HPDE6-E6E7 (cell line): ENCODE measurements around the gene SGSM1.
A peak's percentile ranks its signal among the peaks of the same experiment; 100 is the strongest.

Experiments
- DNase-seq: peaks from one replicate; pipeline ENCODE4 v3.0.0; 2011; ENCODE audit warnings: missing footprints; ENCODE audit errors: extremely low spot score

The SGSM1 gene

GRCh38 chr22:24950272-24950902 is 144.4 kb downstream of the SGSM1 start:
- no peak for DNase-seq

- peak; percentile 89 for DNase-seq
These were observed 146.2 kb downstream of the SGSM1 start, which contains the start of gene KIAA1671 for GRCh38 chr22:24951942-24952836. Gene KIAA1671 (plus strand): TSS chr22:24952716. CDS start chr22:25028000, 75,284 bp downstream.

- DNase-seq, result peak; percentile 76
These were observed 146.9 kb downstream of the SGSM1 start for GRCh38 chr22:24952837-24953383.

GRCh38 chr22:24953384-24954113 is 147.5 kb downstream of the SGSM1 start:
- DNase-seq, result no peak

- no peak for DNase-seq
These were observed 148.1 kb downstream of the SGSM1 start for GRCh38 chr22:24954114-24954463.

- no peak for DNase-seq
These were observed 148.8 kb downstream of the SGSM1 start for GRCh38 chr22:24954856-24955255.

- DNase-seq, result no peak
These were observed 151.0 kb downstream of the SGSM1 start for GRCh38 chr22:24957043-24957442.

- DNase-seq, result no peak
These were observed 155.3 kb downstream of the SGSM1 start for GRCh38 chr22:24961217-24961844.

GRCh38 chr22:24962094-24962493 is 156.1 kb downstream of the SGSM1 start:
- no peak for DNase-seq

GRCh38 chr22:24962835-24963234 is 156.8 kb downstream of the SGSM1 start:
- no peak for DNase-seq

- no peak for DNase-seq
These were observed 158.4 kb downstream of the SGSM1 start for GRCh38 chr22:24964441-24964840.

- peak; percentile 90 for DNase-seq
These were observed 160.0 kb downstream of the SGSM1 start for GRCh38 chr22:24965822-24966626.

GRCh38 chr22:24968066-24968561 is 162.1 kb downstream of the SGSM1 start:
- no peak for DNase-seq

GRCh38 chr22:24969560-24970301 is 163.7 kb downstream of the SGSM1 start:
- no peak for DNase-seq

- DNase-seq, result no peak
These were observed 166.4 kb downstream of the SGSM1 start for GRCh38 chr22:24972369-24972768.

GRCh38 chr22:24973872-24974271 is 167.9 kb downstream of the SGSM1 start:
- DNase-seq, result no peak

- no peak for DNase-seq
These were observed 169.2 kb downstream of the SGSM1 start for GRCh38 chr22:24975125-24975640.

GRCh38 chr22:24975813-24976341 is 169.9 kb downstream of the SGSM1 start:
- no peak for DNase-seq
